Stimulated activated memory B cell treated with anti-CD40 and anti-IgM and Interleukin-4, amounts not matched to agents 10 μg/mL and 1 μg/mL and 100 μg/mL, for 72 hours (primary cell): ENCODE measurements around the gene KLHDC8A.
"Not testable (repeated sequence)": the region's sequence is repeated elsewhere in the genome, so short reads cannot be mapped to it uniquely, and the experiment has no call there.

ENCODE experiments used
- ATAC-seq: fragments of 150-1000 bp; cut with Tn5 transposase; 2 replicates; pipeline ENCODE4 v1.10.0; 2021
- H3K27ac Mint-ChIP-seq: one replicate; pipeline ENCODE4 v1.8.0; 2022; ENCODE audit warnings: mild to moderate bottlenecking, mixed read lengths
- H3K27me3 Mint-ChIP-seq: one replicate; pipeline ENCODE4 v1.8.0; 2022; ENCODE audit warnings: mixed read lengths
- H3K36me3 Mint-ChIP-seq: one replicate; pipeline ENCODE4 v1.8.0; 2022; ENCODE audit warnings: mixed read lengths
- H3K4me1 Mint-ChIP-seq: one replicate; pipeline ENCODE4 v1.8.0; 2022; ENCODE audit warnings: mixed read lengths
- H3K4me3 Mint-ChIP-seq: one replicate; pipeline ENCODE4 v1.8.0; 2022; ENCODE audit warnings: mild to moderate bottlenecking, moderate library complexity, mixed read lengths
- H3K9me3 Mint-ChIP-seq: one replicate; pipeline ENCODE4 v1.8.0; 2022; ENCODE audit warnings: mixed read lengths

KLHDC8A gene

DNA sequence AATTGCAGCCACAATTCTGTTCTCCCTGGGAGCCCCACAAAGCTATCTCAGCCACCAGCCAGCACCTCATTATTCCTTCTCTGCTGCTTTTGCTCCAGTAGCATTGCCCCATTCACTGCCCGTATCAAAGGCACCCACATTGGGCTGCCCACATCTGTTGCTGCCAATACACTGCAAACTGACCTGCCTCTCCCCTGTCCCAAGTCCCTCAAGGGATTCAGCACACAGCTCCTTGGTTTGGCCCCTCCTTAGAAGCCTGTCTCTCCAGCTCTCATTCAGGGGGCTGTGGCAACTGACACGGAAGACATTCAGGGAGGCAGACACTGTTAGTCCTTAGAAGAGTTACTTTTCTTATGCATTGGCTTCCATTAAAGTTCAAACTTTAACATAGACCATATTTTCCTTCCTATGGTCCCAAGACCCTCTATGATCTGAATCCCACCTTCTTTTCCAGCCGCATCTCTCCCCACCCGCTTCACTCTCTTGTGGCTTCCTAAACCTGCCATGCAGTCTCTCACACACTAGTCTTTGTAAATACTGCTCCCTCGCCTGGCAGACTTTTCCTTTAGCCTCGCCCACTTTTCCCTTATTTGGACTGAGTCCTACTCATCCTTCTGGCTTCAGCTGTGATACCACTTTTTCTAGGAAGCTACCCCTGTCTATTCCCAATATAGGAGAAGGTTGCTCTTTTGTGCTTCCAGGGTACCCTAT lies 19.3 kb upstream of the KLHDC8A start:
- no peak for ATAC-seq
- H3K27me3 Mint-ChIP-seq = peaks cover 57% of the 10 kb centered on the region
- no peaks in the 10 kb centered on the region for H3K4me1 Mint-ChIP-seq
- H3K27ac Mint-ChIP-seq = no peak overlapping the region
- H3K9me3 Mint-ChIP-seq = no peaks in the 10 kb centered on the region
- no peaks in the 10 kb centered on the region for H3K36me3 Mint-ChIP-seq
- H3K4me3 Mint-ChIP-seq = no peak overlapping the region

DNA sequence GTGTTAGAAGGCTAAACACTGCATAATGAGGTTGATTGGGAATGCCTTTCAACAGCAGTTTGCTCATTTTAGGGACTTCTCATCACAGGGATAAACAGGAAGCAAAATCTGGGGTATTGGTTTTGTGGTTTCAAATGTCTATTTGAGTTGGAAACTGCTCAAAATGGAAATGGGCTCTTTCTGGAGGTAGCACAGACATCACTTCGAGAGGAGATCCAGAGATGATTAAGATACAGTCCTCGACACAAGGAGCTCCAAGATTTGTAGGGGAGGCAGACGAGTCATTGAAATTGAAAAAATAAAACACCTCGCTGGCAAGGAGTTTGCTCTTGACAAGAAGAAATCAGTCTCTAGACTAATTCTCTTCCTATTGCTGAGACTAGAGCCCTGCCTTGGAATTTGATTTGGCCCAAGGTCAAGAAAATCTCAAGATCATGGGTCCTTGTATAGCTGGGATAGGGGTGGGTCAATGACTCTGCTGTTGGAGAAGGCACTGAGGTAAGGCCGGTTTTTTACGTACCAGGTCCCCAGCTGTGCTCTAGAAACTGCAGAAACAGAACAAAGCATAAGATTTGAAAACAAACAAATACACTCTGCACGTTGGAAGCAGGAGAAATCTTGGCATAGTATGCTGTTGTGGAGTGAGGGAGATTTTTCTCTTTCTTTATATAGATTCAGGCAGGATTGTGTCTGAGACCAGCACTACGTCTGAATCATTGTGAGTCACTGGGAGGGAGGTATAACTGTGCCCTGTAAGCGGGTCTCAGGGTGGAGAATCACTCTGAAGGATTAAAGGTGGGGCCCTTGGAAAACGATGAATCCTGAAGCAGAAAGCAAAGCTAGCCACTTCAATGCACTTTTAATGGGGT lies 17.7 kb upstream of the KLHDC8A start:
- no peaks in the 10 kb centered on the region for H3K4me1 Mint-ChIP-seq
- H3K36me3 Mint-ChIP-seq = no peaks in the 10 kb centered on the region
- H3K9me3 Mint-ChIP-seq = no peaks in the 10 kb centered on the region
- ATAC-seq = no peak
- no peak overlapping the region for H3K27ac Mint-ChIP-seq
- H3K4me3 Mint-ChIP-seq = no peak overlapping the region
- peaks cover 51% of the 10 kb centered on the region for H3K27me3 Mint-ChIP-seq

GRCh38 chr1:205373798-205374175 lies 17.1 kb upstream of the KLHDC8A start:
- no peak overlapping the region for H3K4me3 Mint-ChIP-seq
- peaks cover 47% of the 10 kb centered on the region for H3K27me3 Mint-ChIP-seq
- no peaks in the 10 kb centered on the region for H3K36me3 Mint-ChIP-seq
- H3K27ac Mint-ChIP-seq = no peak overlapping the region
- H3K9me3 Mint-ChIP-seq = no peaks in the 10 kb centered on the region
- ATAC-seq = no peak
- H3K4me1 Mint-ChIP-seq = no peaks in the 10 kb centered on the region

DNA sequence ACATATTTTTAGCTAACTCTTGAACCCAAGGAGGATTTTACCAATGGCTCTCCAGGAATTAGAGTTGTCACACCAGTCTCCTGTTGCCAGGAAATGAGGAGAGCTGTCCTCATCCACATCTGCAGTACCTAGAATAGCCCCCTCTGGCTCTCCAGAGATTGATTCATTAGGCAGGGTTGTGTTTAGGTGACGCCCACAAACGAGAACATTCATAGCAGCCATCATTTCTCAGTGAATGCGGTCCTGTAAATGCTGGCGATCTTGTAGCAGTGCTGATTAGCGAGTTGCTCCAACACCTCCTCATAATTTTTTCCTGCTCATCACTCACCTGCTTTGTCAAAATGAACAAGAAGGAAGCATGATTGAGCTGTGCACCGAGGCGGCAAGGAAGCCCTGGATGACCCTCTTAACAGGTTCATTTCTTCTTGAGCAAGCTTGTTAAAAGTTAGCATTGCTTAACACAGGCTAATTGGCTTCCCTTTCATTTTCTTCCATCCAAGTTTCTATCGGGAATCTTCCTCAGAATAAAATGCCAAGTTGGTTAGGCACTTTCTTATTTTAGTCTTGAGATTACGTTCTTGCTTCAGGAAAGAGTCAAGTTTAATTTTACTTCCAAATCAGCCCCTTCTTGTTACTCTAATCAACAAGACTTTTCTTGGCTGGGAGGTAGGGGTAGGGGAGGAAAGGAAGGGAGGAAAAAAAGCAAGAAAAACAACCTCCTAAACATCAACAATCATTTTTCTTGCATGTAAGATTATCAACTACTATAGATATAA lies 16.5 kb upstream of the KLHDC8A start:
- Mint-ChIP-seq H3K27me3 (peaks cover 47% of the 10 kb centered on the region), H3K4me1 (no peaks in the 10 kb centered on the region), H3K27ac (no peak overlapping the region), H3K4me3 (no peak overlapping the region), H3K36me3 (no peaks in the 10 kb centered on the region), H3K9me3 (no peaks in the 10 kb centered on the region)
- no peak for ATAC-seq

DNA sequence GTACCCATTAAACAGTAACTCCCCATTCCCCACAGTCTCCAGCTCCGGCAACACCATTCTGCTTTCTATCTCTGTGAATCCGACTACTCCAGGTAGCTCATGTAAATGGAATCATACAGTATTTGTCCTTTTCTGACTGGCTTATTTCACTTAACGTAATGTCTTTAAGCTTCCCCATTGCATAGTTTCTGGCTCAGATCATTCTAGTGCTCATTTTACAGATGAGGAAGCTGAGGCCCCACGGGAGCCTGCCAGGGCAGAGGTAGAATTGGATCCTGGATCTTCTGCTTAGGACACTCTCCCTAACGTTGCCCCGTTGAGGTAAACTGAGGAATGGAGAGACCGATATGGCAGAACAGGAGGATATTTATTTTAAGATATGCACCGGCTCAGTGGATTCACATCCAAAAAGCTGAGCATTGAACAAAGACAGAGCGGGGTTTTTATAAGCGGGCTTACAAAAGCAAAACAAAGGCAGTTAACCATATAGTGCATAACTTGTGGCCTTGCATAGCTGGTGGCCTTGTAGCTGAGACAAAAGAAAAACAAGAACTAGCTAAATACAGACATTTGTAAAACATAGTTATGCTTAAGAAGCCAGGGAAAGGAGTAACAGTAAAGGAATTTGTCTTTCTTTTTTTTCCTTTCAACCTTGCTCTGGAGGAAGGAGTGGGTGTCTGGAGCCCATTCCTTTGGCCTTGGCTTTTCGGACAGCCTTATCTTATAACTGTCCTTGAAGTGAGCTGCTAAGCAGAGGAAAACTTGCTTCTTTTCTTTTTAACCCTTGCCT lies 15.3 kb upstream of the KLHDC8A start:
- no peaks in the 10 kb centered on the region for H3K4me1 Mint-ChIP-seq
- H3K27ac Mint-ChIP-seq = no peak overlapping the region

DNA sequence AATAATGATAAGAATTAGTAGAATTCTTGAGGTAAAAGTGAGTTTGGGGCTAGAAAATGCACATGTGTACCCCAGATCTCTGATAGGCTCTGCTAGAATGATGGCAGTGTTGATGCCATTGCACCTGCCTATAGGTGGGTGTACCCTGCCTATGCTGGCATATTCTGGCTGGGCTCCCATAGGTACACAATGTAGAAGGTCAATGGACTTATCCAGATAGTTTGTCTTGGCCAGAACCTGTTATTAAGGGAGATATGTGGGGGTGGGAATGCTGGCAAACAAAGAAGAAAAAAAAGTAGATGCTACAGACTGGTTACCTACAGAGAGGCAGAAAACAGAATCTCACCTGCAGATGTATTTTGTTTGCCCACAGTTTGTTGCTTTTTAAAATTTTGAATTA lies 14.1 kb upstream of the KLHDC8A start:
- H3K9me3 Mint-ChIP-seq = no peaks in the 10 kb centered on the region
- ATAC-seq = no peak
- peaks cover 32% of the 10 kb centered on the region for H3K27me3 Mint-ChIP-seq
- no peaks in the 10 kb centered on the region for H3K36me3 Mint-ChIP-seq
- no peak overlapping the region for H3K4me3 Mint-ChIP-seq
- H3K4me1 Mint-ChIP-seq = no peaks in the 10 kb centered on the region
- H3K27ac Mint-ChIP-seq = no peak overlapping the region

More for the DNA sequence above, 15.3 kb upstream of the KLHDC8A start:
- Mint-ChIP-seq H3K27me3 (peaks cover 39% of the 10 kb centered on the region), H3K4me3 (no peak overlapping the region), H3K9me3 (no peaks in the 10 kb centered on the region), H3K36me3 (no peaks in the 10 kb centered on the region)
- no peak for ATAC-seq

- H3K4me3 Mint-ChIP-seq = no peak overlapping the region
- H3K36me3 Mint-ChIP-seq = no peaks in the 10 kb centered on the region
- H3K4me1 Mint-ChIP-seq = no peaks in the 10 kb centered on the region
- no peaks in the 10 kb centered on the region for H3K9me3 Mint-ChIP-seq
- peaks cover 23% of the 10 kb centered on the region for H3K27me3 Mint-ChIP-seq
- ATAC-seq = no peak
- no peak overlapping the region for H3K27ac Mint-ChIP-seq
Observed at GRCh38 chr1:205369701-205370123, 13.0 kb upstream of the KLHDC8A start.

GRCh38 chr1:205368478-205368877 lies 11.8 kb upstream of the KLHDC8A start:
- ATAC-seq = no peak
- no peak overlapping the region for H3K4me3 Mint-ChIP-seq
- H3K4me1 Mint-ChIP-seq = no peaks in the 10 kb centered on the region
- H3K27me3 Mint-ChIP-seq = peaks cover 11% of the 10 kb centered on the region
- no peaks in the 10 kb centered on the region for H3K9me3 Mint-ChIP-seq
- H3K27ac Mint-ChIP-seq = no peak overlapping the region
- no peaks in the 10 kb centered on the region for H3K36me3 Mint-ChIP-seq

DNA sequence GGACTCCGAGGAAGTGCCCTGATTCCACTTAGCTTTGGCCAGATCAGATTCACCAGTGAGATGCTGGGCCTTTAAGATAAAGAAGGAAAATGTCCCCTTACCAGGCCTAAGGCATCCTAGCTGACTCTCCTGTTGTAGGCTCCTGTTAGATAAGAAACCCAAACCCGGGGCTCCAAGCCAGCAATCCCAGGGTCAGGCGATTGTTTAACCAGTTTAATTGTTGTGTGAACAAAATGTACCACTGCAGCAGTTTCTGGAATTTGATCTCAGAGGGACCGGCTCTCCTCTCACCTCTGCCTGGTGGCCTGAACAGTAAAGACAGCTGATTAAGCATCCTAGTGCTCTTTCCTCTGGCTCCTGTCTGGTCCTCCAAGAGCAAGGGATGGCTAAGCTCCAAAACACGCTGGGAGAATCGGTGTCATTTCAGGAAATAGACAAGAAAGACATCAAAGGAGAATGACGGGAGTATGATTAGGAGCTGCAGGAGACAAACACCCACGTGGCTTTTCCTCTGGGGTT lies 9.3 kb upstream of the KLHDC8A start:
- Mint-ChIP-seq H3K36me3 (no peaks in the 10 kb centered on the region), H3K4me1 (no peaks in the 10 kb centered on the region), H3K27ac (no peak overlapping the region), H3K4me3 (no peak overlapping the region), H3K27me3 (peaks cover 8% of the 10 kb centered on the region), H3K9me3 (no peaks in the 10 kb centered on the region)
- ATAC-seq = no peak

- not testable (repeated sequence) for H3K9me3 Mint-ChIP-seq, ATAC-seq, H3K36me3 Mint-ChIP-seq, H3K4me3 Mint-ChIP-seq, H3K27me3 Mint-ChIP-seq, H3K27ac Mint-ChIP-seq, H3K4me1 Mint-ChIP-seq
Observed at GRCh38 chr1:205365086-205365485, 8.4 kb upstream of the KLHDC8A start.

- Mint-ChIP-seq H3K27ac (no peak overlapping the region), H3K36me3 (no peaks in the 10 kb centered on the region), H3K9me3 (no peaks in the 10 kb centered on the region), H3K4me3 (no peak overlapping the region), H3K4me1 (peaks cover 7% of the 10 kb centered on the region), H3K27me3 (peaks cover 36% of the 10 kb centered on the region)
- no peak for ATAC-seq
Observed at GRCh38 chr1:205360891-205361290, 4.2 kb upstream of the KLHDC8A start.

DNA sequence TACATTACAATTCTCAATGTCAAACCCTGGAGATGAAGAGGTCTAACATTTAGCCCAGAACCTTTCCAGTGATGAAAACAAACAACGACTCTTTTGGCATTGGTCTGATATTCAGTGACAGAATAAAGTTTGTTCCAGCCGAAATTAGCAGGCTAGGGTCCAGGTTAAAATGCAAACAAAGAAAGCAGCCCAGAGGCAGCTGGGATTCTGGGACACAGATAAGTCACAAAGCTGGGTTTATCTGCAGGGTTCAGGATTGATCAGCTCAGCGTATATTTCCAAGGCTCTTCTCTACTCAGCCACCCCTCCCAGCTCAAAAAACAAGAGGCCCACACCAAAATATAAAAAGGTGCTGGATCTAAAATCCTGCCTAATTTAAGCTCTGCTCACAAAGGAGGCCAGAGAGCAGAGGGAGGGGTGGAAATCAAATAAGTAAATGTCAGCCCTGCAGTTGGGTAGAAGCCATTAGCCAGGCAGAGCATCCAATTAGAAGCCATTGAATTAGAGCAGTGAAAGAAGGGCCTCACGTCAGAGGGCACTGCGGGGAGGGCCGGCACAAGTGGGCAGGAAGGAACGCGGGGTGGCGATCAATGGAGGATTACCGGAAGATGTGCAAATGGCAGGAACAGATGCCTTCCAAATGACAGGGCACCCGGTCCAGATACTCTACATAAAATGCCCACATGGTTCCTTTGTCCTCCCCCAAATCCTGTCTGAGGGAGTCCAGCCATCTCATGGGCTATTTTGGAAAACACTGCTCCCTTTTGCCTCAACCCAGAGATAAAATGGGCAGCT lies 3.2 kb upstream of the KLHDC8A start:
- no peak for ATAC-seq
- H3K27ac Mint-ChIP-seq = no peak overlapping the region
- peaks cover 7% of the 10 kb centered on the region for H3K4me1 Mint-ChIP-seq
- peaks cover 32% of the 10 kb centered on the region for H3K27me3 Mint-ChIP-seq
- H3K9me3 Mint-ChIP-seq = no peaks in the 10 kb centered on the region
- H3K36me3 Mint-ChIP-seq = no peaks in the 10 kb centered on the region
- no peak overlapping the region for H3K4me3 Mint-ChIP-seq

DNA sequence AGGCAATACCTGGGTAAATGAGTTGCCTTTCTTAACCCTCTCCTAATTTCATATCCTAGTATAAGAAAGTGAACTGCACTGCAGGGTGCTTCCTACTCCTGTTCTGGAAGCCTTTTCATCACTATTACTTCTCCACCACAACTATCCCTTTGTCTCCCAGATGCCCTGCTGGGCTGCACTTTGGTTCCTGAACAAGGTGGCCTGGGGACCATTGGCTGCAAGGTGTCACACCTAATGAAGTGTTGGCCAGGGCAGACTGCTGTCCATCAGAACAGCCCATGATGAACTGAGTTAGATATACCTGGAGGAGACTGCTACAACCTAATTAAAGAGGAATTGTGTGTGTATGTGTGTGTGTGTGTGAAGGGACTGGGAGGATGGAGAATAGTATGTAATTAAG lies 1.9 kb upstream of the KLHDC8A start:
- no peaks in the 10 kb centered on the region for H3K9me3 Mint-ChIP-seq
- no peak overlapping the region for H3K4me3 Mint-ChIP-seq
- H3K36me3 Mint-ChIP-seq = no peaks in the 10 kb centered on the region
- H3K27me3 Mint-ChIP-seq = peaks cover 38% of the 10 kb centered on the region
- H3K27ac Mint-ChIP-seq = no peak overlapping the region
- ATAC-seq = no peak
- peaks cover 14% of the 10 kb centered on the region for H3K4me1 Mint-ChIP-seq

GRCh38 chr1:205357567-205357966 lies 845 bp upstream of the KLHDC8A start:
- Mint-ChIP-seq H3K27ac (no peak overlapping the region), H3K4me1 (peaks cover 14% of the 10 kb centered on the region), H3K27me3 (peaks cover 38% of the 10 kb centered on the region), H3K4me3 (no peak overlapping the region), H3K9me3 (no peaks in the 10 kb centered on the region), H3K36me3 (no peaks in the 10 kb centered on the region)
- ATAC-seq = no peak
